RCC 7860 (cell line): Measurements from ENCODE around the gene LDLRAD3.
A peak's percentile ranks its signal among the peaks of the same experiment; 100 is the strongest.
"Not testable (repeated sequence)": the region's sequence is repeated elsewhere in the genome, so short reads cannot be mapped to it uniquely, and the experiment has no call there.

ENCODE experiments used
- DNase-seq: peaks from one replicate; pipeline ENCODE4 v3.0.0-alpha.2; 2015; ENCODE audit warnings: low spot score
- FAIRE-seq: peaks from 2 replicates; lab custom pipeline; 2012; peaks lifted over from hg19 to GRCh38; lab: Jason Lieb, UNC

Gene LDLRAD3, protein sequence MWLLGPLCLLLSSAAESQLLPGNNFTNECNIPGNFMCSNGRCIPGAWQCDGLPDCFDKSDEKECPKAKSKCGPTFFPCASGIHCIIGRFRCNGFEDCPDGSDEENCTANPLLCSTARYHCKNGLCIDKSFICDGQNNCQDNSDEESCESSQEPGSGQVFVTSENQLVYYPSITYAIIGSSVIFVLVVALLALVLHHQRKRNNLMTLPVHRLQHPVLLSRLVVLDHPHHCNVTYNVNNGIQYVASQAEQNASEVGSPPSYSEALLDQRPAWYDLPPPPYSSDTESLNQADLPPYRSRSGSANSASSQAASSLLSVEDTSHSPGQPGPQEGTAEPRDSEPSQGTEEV

DNA sequence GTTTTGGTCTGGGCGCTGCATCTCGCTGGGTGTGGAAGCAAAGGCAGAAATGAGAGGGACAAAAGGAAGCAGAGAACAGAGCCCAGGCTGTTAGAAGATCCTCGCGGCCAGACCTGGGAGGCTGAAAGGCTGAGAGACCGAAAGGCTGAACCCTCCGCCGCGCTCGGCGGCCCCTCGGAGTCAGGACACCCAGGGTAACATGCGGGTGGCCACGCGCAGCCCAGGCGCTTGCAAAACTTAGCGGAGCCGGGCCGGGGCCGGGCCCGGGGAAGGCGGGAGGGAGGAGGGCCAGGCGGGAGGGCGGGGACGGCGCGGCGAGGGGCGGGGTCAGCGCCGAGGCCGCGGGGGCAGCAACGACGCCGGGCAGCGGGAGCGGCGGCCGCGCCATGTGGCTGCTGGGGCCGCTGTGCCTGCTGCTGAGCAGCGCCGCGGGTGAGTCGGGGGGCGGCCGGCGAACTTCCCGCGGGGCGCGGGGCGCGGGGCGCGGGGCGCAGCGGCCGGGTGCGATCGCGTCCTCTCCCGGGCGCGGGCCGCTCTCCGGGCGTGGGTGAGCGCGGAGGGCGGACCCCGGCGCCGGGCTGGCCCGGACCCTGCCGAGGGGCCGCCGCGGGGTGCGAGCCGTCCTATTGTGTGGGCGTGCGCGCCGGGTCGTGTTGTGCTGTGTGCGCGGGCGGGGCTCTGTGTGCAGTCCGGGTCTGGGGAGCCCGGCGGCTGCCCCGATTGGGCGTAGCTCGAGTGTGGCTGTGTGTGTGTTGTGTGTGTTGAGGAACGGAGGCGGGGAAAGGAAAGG, at the start of gene LDLRAD3:
TSS of gene LDLRAD3 (plus strand) at position 350 of the 790 bp plus-strand sequence. CDS start at position 387, 37 bp downstream.
- FAIRE-seq (no peak), DNase-seq (peak; percentile 47)

DNA sequence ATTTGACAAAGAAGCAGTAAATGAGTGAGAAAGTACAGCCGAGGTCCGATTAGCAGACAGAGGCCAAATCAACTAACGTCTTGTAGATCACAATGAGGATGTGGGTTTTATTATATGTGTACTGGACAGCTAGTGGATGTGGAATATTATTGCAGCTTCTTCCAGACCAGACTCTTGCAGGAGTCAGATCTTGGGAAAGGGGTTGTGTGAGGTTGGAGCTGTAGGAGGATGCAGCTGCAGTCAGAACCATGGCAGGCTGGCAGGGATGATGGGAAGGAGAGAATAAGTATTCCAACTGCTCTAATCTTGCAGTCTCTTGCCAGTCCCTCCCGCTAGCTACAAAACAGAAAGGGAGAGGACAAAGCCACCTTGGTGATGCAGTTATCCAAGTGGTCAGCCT, 46.8 kb upstream of the LDLRAD3 start:
- DNase-seq (no peak), FAIRE-seq (no peak)

DNA sequence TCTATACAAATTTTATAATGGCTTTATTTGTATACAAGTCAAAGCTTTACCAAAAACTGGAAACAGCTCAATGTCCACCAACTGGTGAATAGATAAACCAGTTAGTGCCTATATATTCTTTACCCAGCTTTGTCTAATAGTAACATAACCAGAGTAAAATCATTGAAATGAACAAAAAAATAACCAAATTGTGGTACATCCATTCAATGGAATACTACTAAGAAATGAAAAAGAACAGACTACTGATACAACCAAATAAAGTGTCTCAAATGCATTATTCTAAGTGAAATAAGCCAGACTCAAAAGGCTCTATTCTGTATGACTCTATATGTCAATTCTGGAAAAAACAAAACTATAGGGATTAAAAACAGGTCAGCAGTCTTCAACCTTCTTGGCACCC, 40.9 kb upstream of the LDLRAD3 start:
- no peak for DNase-seq
- no peak for FAIRE-seq

DNA sequence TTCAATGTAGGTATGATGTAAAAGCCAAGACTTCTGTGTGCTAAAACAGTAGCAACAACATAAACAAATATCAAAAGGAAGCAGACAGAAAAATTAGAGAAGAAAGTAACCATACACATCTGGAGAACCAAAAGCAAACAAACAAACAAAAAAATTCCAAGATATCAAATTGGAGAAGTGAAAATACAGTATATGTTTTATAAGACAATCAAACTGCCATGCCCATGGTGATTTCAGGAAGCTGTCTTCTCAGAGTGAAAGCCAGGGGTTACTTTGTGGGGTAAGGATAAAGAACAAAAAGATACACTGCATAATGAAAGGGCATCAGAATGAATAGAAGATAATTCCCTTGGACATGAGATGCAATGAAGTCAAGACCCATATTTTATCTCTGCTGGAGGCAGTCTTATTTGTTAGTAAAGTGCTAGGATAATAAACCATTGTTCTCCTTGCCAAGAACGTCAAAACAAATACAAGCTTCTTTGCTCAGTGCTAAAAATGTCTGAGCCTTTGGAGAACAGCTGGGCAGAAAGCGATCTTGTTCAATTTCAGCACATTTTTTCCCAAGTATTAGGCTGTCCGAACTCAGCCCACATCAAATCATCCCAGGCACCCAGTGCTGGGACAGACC, 38.1 kb upstream of the LDLRAD3 start:
- FAIRE-seq, result no peak
- no peak for DNase-seq

DNA sequence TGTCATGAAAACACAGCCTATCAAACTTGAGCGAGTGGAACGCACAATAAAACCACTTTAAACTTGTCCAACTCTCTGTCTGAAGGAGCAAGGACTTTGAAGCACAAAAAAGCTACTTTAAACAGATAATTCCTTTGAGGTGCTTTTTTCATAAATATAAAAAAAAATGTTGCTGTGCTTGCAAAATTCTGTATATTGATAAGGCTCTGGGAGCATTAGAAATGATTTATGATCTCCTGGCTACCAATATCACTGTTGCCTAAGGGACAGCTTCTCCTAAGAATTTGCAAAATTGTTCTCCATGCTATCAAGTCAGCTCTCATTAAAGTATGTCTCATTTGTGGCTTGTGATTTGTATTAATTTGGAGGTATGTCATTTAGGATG, 37.6 kb upstream of the LDLRAD3 start:
- FAIRE-seq (no peak), DNase-seq (no peak)

DNA sequence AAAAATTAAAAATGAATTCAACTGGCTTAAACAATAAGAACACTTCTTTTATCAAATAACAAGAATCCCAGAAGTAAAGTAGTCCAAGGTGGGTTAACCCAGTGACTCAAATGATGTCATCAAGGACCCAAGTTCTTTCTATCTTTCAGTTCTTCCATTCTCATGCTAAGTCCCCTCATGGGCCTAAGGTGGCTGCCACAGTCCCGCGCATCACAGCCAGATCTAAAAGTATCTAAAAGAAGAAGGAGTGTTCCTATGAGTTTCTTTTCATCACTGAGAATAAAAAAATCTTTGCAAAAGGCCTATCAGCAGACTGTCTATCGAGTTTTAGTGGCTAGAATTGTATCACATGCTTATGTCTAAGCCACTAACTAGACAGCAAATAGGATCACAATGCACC, 37.2 kb upstream of the LDLRAD3 start:
- FAIRE-seq (no peak), DNase-seq (no peak)

DNA sequence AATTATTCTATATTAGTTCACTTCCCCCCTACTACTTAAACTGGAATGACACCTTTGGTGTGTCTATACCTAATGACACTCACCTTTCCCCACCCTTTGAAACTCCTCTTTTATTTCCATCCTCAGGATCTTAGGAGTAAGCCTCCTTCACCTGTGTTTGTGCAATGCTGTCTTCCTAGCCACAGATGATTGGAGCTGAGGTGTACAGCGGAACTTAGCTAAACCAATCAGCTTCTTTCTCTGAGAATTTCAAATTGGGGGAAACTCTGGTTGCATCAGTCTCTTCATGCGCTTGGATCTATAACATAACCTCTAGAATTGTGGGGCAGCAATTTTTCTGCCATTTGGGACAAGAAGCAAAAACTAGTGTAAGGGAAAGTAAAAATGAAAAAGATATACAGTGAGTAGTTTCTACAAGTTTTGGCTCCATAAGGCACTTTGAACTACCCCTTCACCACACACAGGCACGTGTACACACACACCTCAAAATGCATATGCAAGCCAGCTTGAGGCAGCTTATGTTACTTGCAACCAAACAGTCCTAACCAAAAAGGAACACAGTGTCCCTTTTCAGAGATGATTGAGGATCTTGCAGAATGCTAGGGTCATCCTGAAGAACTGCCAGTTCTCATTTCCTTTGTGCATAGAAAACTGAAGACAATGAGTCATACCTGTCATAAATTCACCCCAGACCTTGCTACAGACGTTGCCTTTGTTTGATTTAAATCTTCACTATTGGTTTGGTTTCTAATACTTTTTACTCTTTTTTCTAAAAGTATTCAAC, 36.0 kb upstream of the LDLRAD3 start:
- peak; percentile 17 for DNase-seq
- FAIRE-seq, result peak; percentile 34

DNA sequence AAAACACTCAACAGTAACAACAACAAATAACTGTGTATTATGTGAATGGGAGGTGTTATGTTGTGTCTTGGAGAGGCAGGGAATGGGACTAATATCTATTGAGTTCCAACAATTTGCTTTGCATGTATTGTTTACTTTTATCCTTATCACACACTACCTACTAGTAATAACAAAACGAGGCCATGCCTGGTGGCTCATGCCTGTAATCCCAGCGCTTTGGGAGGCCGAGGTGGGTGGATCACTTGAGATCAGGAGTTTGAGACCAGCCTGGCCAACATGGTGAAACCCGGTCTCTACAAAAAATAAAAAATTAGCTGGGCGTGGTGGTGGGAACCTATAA, 35.5 kb upstream of the LDLRAD3 start:
- not testable (repeated sequence) for FAIRE-seq, DNase-seq

DNA sequence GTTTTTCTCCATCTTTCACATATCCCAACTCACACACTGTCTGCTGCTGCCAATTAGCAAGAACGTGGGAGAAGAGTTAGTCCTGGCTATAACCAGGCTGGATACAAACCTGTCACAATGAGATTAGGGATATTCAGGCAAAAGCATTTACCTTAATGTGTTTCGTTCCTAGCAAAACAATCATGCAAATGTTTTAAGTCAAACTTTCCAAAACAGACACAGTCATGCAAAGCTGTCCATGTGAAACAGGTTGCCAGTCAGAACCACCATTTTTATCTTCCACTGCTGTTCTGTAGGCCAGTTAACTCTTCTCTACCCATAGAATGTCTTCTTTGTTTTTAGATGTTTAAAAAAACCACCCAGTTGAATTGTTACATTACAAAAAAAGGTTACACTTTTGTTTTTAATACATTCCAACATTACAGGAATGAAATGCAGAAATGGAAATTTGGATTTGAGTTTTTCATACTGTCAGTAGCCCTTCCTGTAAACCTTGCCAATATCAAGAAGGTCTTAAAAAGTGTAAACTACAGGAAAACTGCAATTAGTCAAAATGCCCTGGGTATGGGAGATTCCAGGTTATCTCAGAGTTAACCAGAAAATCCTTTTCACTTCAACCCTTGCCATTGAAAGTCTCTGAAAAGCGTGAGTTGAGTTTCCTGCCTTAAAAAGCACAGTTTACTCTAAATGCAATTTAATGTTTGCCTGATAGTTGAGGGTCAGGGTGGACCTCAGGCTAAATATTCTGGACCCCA, 34.2 kb upstream of the LDLRAD3 start:
- DNase-seq (no peak), FAIRE-seq (no peak)

DNA sequence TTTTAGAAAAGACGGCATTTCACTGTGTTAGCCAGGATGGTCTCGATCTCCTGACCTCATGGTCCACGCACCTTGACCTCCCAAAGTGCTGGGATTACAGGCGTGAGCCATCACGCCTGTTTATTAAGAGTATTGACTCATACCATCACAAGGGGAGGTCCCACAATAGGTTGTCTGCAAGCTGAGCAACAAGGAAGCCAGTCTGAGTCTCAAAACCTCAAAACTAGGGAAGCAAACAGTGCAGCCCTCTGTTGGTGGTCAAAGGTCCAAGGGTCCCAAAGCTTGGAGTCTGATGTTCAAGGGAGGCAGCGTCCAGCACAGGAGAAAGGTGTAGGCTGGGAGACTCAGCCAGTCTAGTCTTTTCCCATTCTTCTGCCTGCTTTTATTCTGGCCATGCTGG, 32.8 kb upstream of the LDLRAD3 start:
- DNase-seq, result no peak
- no peak for FAIRE-seq

DNA sequence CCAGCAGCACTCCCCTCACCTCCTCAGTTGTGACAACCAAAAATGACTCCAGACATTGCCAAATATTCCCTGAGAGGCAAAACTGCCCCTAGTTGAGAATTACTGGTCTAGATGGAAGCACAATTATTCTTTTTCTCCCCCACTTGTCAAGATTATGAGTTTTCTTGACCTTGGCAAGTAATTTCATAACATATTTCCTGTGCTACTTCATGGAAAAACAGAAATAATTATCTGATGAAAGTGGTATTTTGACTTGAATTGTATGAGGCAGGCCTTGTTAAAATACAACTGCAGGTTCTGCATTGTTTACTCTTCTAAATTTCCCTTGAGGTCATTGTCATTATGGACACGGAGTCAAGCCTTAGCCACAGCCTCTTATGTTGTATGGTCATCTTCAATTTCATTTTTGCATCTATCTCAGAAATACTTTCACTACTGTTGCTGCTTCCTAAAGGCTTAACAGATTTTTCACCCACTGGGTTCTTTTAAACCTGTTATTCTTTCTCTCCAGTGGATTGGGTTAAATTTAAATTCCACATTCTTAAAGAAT, 32.2 kb upstream of the LDLRAD3 start:
- DNase-seq, result no peak
- no peak for FAIRE-seq

DNA sequence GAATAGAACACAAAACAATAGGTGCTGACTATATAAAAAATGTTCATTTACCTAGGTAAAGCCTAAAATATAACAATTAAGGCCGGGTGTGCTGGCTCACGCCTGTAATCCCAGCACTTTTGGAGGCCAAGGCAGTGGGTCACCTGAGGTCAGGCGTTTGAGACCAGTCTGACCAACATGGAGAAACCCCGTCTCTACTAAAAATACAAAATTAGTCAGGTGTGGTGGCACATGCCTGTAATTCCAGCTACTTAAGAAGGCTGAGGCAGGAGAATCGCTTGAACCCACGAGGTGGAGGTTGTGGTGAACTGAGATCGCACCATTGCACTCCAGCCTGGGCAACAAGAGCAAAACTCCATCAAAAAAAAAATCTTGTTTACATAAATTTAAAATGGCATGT, 31.4 kb upstream of the LDLRAD3 start:
- not testable (repeated sequence) for FAIRE-seq, DNase-seq

DNA sequence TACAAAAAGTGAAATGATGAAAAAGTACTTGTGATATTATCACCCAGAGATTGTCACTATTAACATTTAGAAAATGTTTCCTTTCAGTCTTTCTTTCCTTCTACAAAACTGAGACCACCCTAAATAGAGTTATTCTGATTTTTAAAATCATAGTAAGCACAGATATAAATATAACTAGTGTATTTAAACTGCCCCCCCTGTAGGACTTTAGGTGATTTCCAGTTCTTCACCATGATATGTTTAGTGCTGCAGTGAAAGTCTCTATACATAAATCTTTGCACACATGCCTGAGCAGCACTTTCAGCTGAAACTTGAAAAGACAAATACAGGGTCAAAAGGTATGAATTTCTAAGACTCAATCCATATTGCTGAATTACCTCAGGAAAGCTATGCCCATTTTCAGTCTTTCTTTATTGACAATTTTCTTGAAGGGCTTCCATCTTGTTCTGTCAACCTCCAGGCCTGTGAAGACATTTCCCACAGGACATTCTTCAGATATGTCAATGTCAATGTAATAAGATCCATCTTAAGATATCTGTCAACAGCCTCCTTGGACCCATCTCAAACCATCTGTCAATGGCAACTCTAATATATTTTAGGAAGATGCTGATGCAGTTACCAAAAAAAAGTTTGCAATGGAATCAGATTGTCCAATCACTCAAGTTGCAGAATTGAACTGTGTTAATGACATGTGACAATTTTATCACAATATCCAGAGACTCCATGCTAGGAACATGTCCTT, 30.8 kb upstream of the LDLRAD3 start:
- DNase-seq, result no peak
- FAIRE-seq, result no peak

DNA sequence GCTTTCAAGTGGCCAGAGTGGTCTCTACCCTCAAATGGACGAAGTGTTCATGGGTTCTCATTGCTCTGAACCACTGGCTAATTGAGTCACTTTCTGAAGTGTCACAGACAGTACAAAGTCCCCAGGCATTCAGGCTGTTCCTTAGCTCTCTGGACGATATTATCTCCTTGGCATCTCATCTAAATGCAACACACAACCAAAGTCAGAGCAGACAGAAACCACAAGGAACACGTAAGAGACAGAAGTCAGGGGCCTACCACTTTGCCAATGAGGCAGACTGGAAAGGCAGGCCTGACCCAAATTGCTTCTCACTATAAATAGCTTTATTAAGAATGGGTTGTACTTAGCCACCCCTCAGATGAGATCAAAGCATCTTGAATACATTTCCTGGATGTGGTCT, 29.0 kb upstream of the LDLRAD3 start:
- DNase-seq, result no peak
- FAIRE-seq, result no peak

DNA sequence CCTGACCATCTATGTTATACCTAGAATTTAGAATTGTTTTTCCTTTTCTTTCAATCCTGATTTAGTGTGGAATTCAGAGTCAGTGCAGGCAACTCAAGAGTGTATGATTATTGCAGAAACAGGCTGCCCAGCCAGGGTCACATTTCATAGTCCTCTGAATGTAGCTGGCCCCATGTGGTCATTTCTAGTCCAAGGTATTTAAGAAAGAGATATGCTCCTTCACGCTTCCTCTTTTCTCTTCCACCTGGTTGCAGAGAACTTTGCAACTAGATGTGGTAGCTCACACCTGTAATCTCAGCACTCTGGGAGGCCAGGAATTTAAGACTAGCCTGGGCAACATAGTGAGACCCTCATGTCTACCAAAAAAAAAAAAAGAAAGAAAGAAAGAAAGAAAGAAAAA, 27.6 kb upstream of the LDLRAD3 start:
- DNase-seq (no peak), FAIRE-seq (no peak)

DNA sequence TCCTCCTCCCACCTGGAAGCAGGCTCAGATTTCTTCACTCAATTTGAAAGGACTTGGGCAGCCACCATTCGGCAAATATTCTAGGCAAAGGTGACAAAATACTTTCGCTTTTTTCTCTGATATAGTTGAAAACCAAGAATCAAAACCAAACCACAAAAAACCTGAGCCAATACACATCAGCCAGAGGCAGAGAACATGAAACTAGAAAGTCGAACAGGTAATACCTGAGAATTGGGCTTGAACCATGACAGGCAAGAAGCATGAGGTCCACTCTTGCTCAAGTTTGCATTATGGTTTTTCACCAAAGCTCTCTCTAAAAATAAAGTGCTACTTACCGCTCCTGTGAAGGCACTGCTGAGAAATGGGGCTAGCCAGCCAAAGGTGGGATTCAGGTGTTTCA, 26.2 kb upstream of the LDLRAD3 start:
- DNase-seq (no peak), FAIRE-seq (no peak)

DNA sequence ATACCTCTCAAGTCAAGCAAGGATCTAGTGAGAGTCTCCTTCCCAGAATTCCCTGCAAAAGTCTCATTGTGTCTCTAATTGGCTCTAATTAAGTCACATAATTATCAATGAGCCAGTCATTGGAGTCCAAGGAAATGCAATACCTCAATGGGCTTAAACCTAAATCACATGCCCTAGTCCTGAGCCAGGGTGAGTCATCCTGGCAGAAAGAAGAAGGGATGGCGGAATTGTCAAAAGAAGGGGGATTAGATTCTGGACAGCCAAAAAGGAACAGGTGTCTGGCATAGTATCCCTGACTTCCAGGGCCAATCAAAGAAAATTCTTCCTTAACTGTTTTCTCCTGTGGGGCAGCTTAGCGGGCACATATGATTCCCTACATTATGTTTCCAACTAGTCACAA, 25.1 kb upstream of the LDLRAD3 start:
- FAIRE-seq (no peak), DNase-seq (no peak)

DNA sequence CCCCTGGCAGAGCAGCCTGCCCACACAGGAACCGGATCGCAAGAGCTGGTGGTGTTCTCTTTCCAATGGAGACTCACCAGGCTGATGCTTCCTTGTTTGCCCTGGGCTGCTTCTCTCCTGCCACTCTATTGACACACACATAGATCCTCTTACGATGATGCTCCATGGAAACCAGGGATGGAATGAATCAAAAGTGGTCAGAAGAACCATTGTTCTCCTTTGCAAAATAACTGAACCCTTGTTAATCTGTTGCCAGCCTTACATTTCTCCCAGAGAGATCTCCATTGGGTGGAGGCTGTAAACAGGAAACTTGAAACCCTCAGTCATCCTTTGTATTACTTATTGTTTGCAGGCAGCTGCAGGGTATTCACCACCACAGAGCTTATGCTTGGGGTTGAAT, 24.6 kb upstream of the LDLRAD3 start:
- DNase-seq (no peak), FAIRE-seq (no peak)

DNA sequence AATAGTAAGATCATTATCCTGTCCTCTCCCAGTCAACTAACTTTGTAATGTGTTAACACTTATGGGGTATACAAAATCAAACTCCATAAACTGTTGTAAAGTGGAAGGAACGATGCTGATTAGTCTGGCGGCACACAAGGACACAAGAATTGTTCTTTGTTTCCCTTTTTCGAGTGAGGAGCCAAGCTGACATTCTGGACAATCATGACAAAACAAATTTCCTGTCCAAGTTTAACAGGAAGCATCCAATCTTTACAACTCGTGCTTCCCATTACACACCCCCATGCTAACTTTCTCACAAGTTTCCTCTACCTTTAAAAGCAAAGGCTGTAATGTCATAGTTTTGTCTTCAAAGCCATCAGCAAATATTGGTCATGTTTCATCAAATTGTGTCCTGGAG, 20.4 kb upstream of the LDLRAD3 start:
- no peak for DNase-seq
- FAIRE-seq, result no peak

DNA sequence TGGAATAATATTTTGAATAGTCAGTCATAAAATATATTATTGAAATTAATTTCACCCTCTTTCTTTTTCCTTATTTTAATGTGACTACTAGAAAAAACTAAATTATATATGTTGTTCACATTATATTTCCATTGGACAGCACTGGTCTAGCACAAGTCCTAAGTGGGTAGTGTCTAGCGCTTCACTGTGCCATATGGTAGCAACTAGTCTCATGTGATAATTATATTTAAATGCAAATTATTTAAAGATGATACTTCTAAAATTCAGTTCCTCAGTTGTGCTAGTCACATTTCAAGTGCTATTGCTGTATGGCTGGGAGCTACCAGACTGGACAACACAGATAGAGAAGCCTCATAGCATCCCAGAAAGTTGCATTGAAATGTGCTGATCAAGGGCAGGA, 19.1 kb upstream of the LDLRAD3 start:
- DNase-seq, result no peak
- FAIRE-seq, result no peak
